Lower leg skin (tissue), 3 donors: ENCODE data around the gene MYO10.

ENCODE experiments used
- POLR2A ChIP-seq, 2 donors: fragments of 450-650 bp; IDR thresholded peaks; one replicate each; pipeline ENCODE4 v1.6.1; 2016 to 2017; ENCODE audit warnings: antibody characterized with exemption in 2 of 2, mild to moderate bottlenecking in 1 of 2, moderate library complexity in 1 of 2
- TF ChIP-seq, protein P1 (sequence below), 3 donors: fragments of 450-650 bp; IDR thresholded peaks; one replicate each; pipeline ENCODE4 v1.5.1; 2016; ENCODE audit warnings: antibody characterized with exemption in 3 of 3, mild to moderate bottlenecking in 3 of 3, moderate library complexity in 2 of 3

DNA sequence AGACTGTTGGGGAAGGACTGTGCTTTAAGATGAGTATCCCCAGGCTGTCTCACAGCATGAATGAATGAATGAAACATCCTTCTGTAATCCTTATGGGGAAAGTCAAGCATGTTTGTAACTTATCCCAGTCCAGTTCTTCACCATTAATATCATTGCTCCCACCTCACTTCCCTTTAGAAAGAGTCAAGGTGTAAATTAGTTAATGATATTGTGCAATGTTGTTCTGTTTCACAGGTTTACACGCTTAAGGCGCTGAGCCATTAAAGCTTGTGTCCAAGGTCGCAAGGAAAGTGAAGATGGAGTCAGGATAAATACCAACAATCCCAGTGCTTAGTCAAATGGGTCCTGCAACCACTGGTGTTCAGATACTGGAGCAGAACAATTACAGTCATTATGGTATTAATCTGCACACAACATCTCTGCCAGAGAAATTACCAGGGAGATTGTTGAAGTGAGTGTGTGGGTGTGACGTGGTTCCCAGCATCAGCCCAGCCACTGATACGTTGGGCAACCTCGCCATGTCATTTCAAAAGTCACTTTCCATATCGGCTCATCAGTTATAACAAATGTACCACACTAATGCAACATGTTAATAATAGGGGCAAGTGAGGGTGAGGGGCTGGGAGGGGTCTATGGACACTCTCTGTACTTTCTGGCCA is 1.5 kb upstream of the MYO10 start:
- TF ChIP-seq, protein P1, sequence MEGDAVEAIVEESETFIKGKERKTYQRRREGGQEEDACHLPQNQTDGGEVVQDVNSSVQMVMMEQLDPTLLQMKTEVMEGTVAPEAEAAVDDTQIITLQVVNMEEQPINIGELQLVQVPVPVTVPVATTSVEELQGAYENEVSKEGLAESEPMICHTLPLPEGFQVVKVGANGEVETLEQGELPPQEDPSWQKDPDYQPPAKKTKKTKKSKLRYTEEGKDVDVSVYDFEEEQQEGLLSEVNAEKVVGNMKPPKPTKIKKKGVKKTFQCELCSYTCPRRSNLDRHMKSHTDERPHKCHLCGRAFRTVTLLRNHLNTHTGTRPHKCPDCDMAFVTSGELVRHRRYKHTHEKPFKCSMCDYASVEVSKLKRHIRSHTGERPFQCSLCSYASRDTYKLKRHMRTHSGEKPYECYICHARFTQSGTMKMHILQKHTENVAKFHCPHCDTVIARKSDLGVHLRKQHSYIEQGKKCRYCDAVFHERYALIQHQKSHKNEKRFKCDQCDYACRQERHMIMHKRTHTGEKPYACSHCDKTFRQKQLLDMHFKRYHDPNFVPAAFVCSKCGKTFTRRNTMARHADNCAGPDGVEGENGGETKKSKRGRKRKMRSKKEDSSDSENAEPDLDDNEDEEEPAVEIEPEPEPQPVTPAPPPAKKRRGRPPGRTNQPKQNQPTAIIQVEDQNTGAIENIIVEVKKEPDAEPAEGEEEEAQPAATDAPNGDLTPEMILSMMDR (IDR thresholded peaks at IDR 0.05), result no peak
- TF ChIP-seq POLR2A (IDR thresholded peaks at IDR 0.05), result no peak
